PFSK-1 (cell line): ENCODE results near the gene PRKCG.

Source experiments
- FOXP2 ChIP-seq: optimal IDR thresholded peaks from 2 replicates; pipeline ENCODE3; 2011; ENCODE audit warnings: borderline replicate concordance, control low read depth, inconsistent platforms; ENCODE audit not compliant: insufficient read depth; ENCODE audit errors: extremely low read length, extremely low read depth
- POLR2AphosphoS5 ChIP-seq: IDR thresholded peaks from 2 replicates; pipeline ENCODE4 v1.6.1; 2012; ENCODE audit warnings: low read depth, mild to moderate bottlenecking, control low read depth, low read length, moderate library complexity
- REST ChIP-seq, 2 experiments: IDR thresholded peaks; 2 replicates each; pipeline versions ENCODE4 v1.6.1 to v1.8.0; 2011 to 2012; ENCODE audit warnings: low read depth in 2 of 2, low read length in 2 of 2, control low read depth in 1 of 2, inconsistent platforms in 1 of 2, mild to moderate bottlenecking in 1 of 2, moderate library complexity in 1 of 2; ENCODE audit not compliant: insufficient read depth in 1 of 2
- SIN3A ChIP-seq: IDR thresholded peaks from 2 replicates; pipeline ENCODE4 v1.6.1; 2012; ENCODE audit warnings: mild to moderate bottlenecking, low read length, moderate library complexity, borderline replicate concordance; ENCODE audit not compliant: insufficient read depth
- TAF1 ChIP-seq: IDR thresholded peaks from 2 replicates; pipeline ENCODE4 v1.6.1; 2012; ENCODE audit warnings: low read length, control low read depth, borderline replicate concordance; ENCODE audit not compliant: insufficient read depth

PRKCG gene

GRCh38 chr19:53915000-53915399, 33.0 kb downstream of the PRKCG start:
- TF ChIP-seq TAF1 (no peak), FOXP2 (no peak), POLR2AphosphoS5 (no peak), REST (IDR thresholded peaks at IDR 0.05; ENCODE audit: insufficient read depth in 1 of 2, low read depth in 2 of 2, low read length in 2 of 2) (no peak), SIN3A (no peak)

GRCh38 chr19:53916004-53916403, 34.0 kb downstream of the PRKCG start:
- no peak for TF ChIP-seq FOXP2

DNA sequence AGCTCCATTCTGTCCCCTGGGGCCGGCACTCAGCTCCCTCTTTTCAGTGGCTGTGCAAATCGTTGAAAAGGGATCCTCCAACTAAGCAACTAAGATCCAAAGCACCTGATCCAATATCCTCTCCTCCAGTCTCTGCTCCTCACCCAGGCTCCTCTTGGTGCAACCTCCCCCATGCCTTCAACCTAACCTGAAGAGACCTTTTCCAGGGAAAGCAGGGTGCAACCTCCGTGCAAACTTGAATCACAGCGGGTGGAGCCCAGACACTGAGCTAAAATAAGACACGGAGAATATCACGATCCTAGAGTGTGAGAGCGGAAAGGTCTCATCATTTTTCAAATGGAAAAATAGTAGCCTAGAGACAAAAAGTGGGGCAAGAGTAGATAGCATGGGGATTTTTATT, 35.4 kb downstream of the PRKCG start:
- TF ChIP-seq POLR2AphosphoS5 (no peak), REST (IDR thresholded peaks at IDR 0.05; ENCODE audit: insufficient read depth in 1 of 2, low read depth in 2 of 2, low read length in 2 of 2) (no peak), FOXP2 (no peak), SIN3A (no peak), TAF1 (no peak)

GRCh38 chr19:53927739-53928138, 45.7 kb downstream of the PRKCG start:
- no peak for TF ChIP-seq TAF1
- TF ChIP-seq REST (IDR thresholded peaks at IDR 0.05; ENCODE audit: insufficient read depth in 1 of 2, low read depth in 2 of 2, low read length in 2 of 2): peak; percentile 80 to 93
- TF ChIP-seq POLR2AphosphoS5: no peak
- TF ChIP-seq SIN3A: no peak

DNA sequence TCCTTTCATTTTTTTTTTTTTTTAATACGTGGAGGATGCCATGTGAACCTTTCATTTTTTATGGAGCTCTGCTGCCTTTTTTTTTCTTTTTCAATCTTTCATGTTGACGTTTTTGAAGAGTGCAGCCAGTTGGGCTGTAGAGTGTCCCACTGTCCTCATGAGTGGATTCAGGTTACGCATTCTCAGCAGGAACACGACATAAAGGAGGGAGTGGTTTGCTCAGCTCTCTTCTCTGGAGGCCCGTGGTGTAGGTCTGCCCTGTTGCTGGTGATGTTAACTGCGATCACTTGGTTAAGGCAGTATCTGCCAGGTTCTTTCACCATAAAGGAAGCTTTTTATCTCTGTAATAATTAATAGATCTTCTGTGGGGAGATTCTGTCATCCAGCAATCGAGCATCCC, 54.0 kb downstream of the PRKCG start:
- TF ChIP-seq FOXP2: no peak
- no peak for TF ChIP-seq POLR2AphosphoS5

- TF ChIP-seq REST (IDR thresholded peaks at IDR 0.05; ENCODE audit: insufficient read depth in 1 of 2, low read depth in 2 of 2, low read length in 2 of 2) (no peak), SIN3A (no peak), TAF1 (no peak), FOXP2 (no peak), POLR2AphosphoS5 (no peak)
Observed at GRCh38 chr19:53942001-53942786, 60.2 kb downstream of the PRKCG start.
